ENCODE data around the gene SPTBN5.

The SPTBN5 gene

GRCh38 chr15:41869770-41870688 is 23.8 kb downstream of the SPTBN5 start:
- no peak for FAIRE-seq
- DNase-seq (ENCODE audit: insufficient read length, low spot score) = no peak

- FAIRE-seq = no peak
- DNase-seq (ENCODE audit: insufficient read length, low spot score) = no peak
These were observed 25.5 kb downstream of the SPTBN5 start for GRCh38 chr15:41868321-41868720.

- FAIRE-seq (no peak), DNase-seq (ENCODE audit: insufficient read length, low spot score) (no peak)
These were observed 26.8 kb downstream of the SPTBN5 start for GRCh38 chr15:41866872-41867579.

- DNase-seq (ENCODE audit: insufficient read length, low spot score) = no peak
- no peak for FAIRE-seq
These were observed 27.6 kb downstream of the SPTBN5 start for GRCh38 chr15:41866263-41866703.

- DNase-seq (ENCODE audit: insufficient read length, low spot score) = no peak
- no peak for FAIRE-seq
These were observed 28.3 kb downstream of the SPTBN5 start for GRCh38 chr15:41865490-41866055.

- FAIRE-seq (no peak), DNase-seq (ENCODE audit: insufficient read length, low spot score) (no peak)
These were observed 31.2 kb downstream of the SPTBN5 start for GRCh38 chr15:41862515-41863116.

- no peak for DNase-seq (ENCODE audit: insufficient read length, low spot score)
- FAIRE-seq = no peak
These were observed 32.0 kb downstream of the SPTBN5 start for GRCh38 chr15:41861736-41862356.

- no peak for FAIRE-seq
These were observed 33.6 kb downstream of the SPTBN5 start for GRCh38 chr15:41860049-41860828.

GRCh38 chr15:41858756-41859155 is 35.1 kb downstream of the SPTBN5 start:
- no peak for FAIRE-seq
- no peak for DNase-seq (ENCODE audit: insufficient read length, low spot score)

More at GRCh38 chr15:41860049-41860828, 33.6 kb downstream of the SPTBN5 start:
- no peak for DNase-seq (ENCODE audit: insufficient read length, low spot score)

GRCh38 chr15:41857316-41857715 is 36.5 kb downstream of the SPTBN5 start:
- no peak for DNase-seq (ENCODE audit: insufficient read length, low spot score)
- FAIRE-seq = no peak

GRCh38 chr15:41856716-41857115 is 37.1 kb downstream of the SPTBN5 start:
- DNase-seq (ENCODE audit: insufficient read length, low spot score) = no peak
- FAIRE-seq = no peak

- FAIRE-seq (no peak), DNase-seq (ENCODE audit: insufficient read length, low spot score) (no peak)
These were observed 37.6 kb downstream of the SPTBN5 start for GRCh38 chr15:41856262-41856661.

- no peak for DNase-seq (ENCODE audit: insufficient read length, low spot score)
- FAIRE-seq = no peak
These were observed 38.4 kb downstream of the SPTBN5 start for GRCh38 chr15:41855261-41855961.

GRCh38 chr15:41854443-41854842 is 39.4 kb downstream of the SPTBN5 start:
- no peak for FAIRE-seq

GRCh38 chr15:41853831-41854230 is 40.0 kb downstream of the SPTBN5 start:
- no peak for FAIRE-seq
- DNase-seq (ENCODE audit: insufficient read length, low spot score) = no peak

More at GRCh38 chr15:41854443-41854842, 39.4 kb downstream of the SPTBN5 start:
- DNase-seq (ENCODE audit: insufficient read length, low spot score) = no peak

GRCh38 chr15:41852736-41853590 is 40.9 kb downstream of the SPTBN5 start:
- DNase-seq (ENCODE audit: insufficient read length, low spot score) (no peak), FAIRE-seq (no peak)

- FAIRE-seq (no peak), DNase-seq (ENCODE audit: insufficient read length, low spot score) (no peak)
These were observed 42.0 kb downstream of the SPTBN5 start for GRCh38 chr15:41851755-41852370.

- FAIRE-seq (no peak), DNase-seq (ENCODE audit: insufficient read length, low spot score) (no peak)
These were observed 42.7 kb downstream of the SPTBN5 start for GRCh38 chr15:41851167-41851523.

Measured in GM19239 (cell line).